SK-N-SH treated with all-trans-retinoic acid at 6 μM for 48 hours (cell line): ENCODE data around the gene TRIM65.

Experiments
- ATAC-seq: fragments of 200-7000 bp; cut with Tn5 transposase; 3 replicates; pipeline ENCODE4 v1.9.1; 2020; ENCODE audit warnings: mild to moderate bottlenecking, moderate library complexity
- ARNTL ChIP-seq: fragments of 450-650 bp; formaldehyde crosslinking; IDR thresholded peaks from 2 replicates; pipeline ENCODE4 v1.5.0; 2020; ENCODE audit warnings: low read depth, mild to moderate bottlenecking, moderate library complexity, borderline replicate concordance
- BACH2 ChIP-seq: fragments of 250-450 bp; sonication (Bioruptor Pico); IDR thresholded peaks from 2 replicates; pipeline ENCODE4 v1.9.0; 2021; ENCODE audit warnings: mild to moderate bottlenecking, borderline replicate concordance
- CREB5 ChIP-seq: fragments of 250-450 bp; sonication (Bioruptor Pico); IDR thresholded peaks from 2 replicates; pipeline ENCODE4 v1.5.1; 2020; ENCODE audit warnings: low read depth, mild to moderate bottlenecking, moderate library complexity
- CSDC2 ChIP-seq: fragments of 250-450 bp; sonication (Bioruptor Pico); IDR thresholded peaks from 2 replicates; pipeline ENCODE4 v1.5.0; 2020; ENCODE audit warnings: mild to moderate bottlenecking, moderate library complexity
- CSRNP3 ChIP-seq: fragments of 250-450 bp; sonication (Bioruptor Pico); IDR thresholded peaks from 2 replicates; pipeline ENCODE4 v1.5.1; 2021; ENCODE audit warnings: mild to moderate bottlenecking, moderate library complexity
- ESRRG ChIP-seq: fragments of 250-450 bp; sonication (Bioruptor Pico); IDR thresholded peaks from 2 replicates; pipeline ENCODE4 v1.6.1; 2021; ENCODE audit warnings: mild to moderate bottlenecking
- ISL1 ChIP-seq: fragments of 250-450 bp; sonication (Bioruptor Pico); IDR thresholded peaks from 2 replicates; pipeline ENCODE4 v2.1.2; 2022; ENCODE audit warnings: mild to moderate bottlenecking, moderate library complexity
- OSR1 ChIP-seq: fragments of 250-450 bp; sonication (Bioruptor Pico); IDR thresholded peaks from 2 replicates; pipeline ENCODE4 v1.8.0; 2022; ENCODE audit warnings: moderate library complexity, mild to moderate bottlenecking, inconsistent platforms
- POU6F1 ChIP-seq: fragments of 250-450 bp; sonication (Bioruptor Pico); IDR thresholded peaks from 2 replicates; pipeline ENCODE4 v1.8.0; 2021; ENCODE audit warnings: low read depth, mild to moderate bottlenecking, moderate library complexity, borderline replicate concordance
- PPARA ChIP-seq: fragments of 250-450 bp; sonication (Bioruptor Pico); IDR thresholded peaks from 2 replicates; pipeline ENCODE4 v1.5.0; 2020; ENCODE audit warnings: mild to moderate bottlenecking, borderline replicate concordance
- RARB ChIP-seq: fragments of 250-450 bp; sonication (Bioruptor Pico); IDR thresholded peaks from 2 replicates; pipeline ENCODE4 v1.8.0; 2021; ENCODE audit warnings: mild to moderate bottlenecking, moderate library complexity
- SNAI2 ChIP-seq: fragments of 250-450 bp; sonication (Bioruptor Pico); IDR thresholded peaks from 2 replicates; pipeline ENCODE4 v1.5.0; 2020; ENCODE audit warnings: mild to moderate bottlenecking, moderate library complexity
- TCF4 ChIP-seq: fragments of 250-450 bp; sonication (Bioruptor Pico); IDR thresholded peaks from 2 replicates; pipeline ENCODE4 v1.8.0; 2021; ENCODE audit warnings: mild to moderate bottlenecking, moderate library complexity, borderline replicate concordance
- TOX ChIP-seq: fragments of 250-450 bp; sonication (Bioruptor Pico); IDR thresholded peaks from 2 replicates; pipeline ENCODE4 v1.8.0; 2021; ENCODE audit warnings: mild to moderate bottlenecking, moderate library complexity, borderline replicate concordance
- TSHZ2 ChIP-seq: fragments of 250-450 bp; sonication (Bioruptor Pico); IDR thresholded peaks from 2 replicates; pipeline ENCODE4 v1.5.0; 2020; ENCODE audit warnings: mild to moderate bottlenecking, moderate library complexity
- ZC3H10 ChIP-seq: fragments of 250-450 bp; sonication (Bioruptor Pico); IDR thresholded peaks from 2 replicates; pipeline ENCODE4 v1.5.1; 2021; ENCODE audit warnings: mild to moderate bottlenecking, moderate library complexity
- ZFP3 ChIP-seq: fragments of 250-450 bp; sonication (Bioruptor Pico); IDR thresholded peaks from 2 replicates; pipeline ENCODE4 v1.5.0; 2020; ENCODE audit warnings: mild to moderate bottlenecking, moderate library complexity
- ZFP30 ChIP-seq: fragments of 450-650 bp; formaldehyde crosslinking; IDR thresholded peaks from 2 replicates; pipeline ENCODE4 v1.5.0; 2022; ENCODE audit warnings: mild to moderate bottlenecking, moderate library complexity
- ZNF565 ChIP-seq: fragments of 450-650 bp; formaldehyde crosslinking; conservative IDR thresholded peaks from 2 replicates; pipeline ENCODE4 v1.5.0; 2020; ENCODE audit warnings: low read depth, mild to moderate bottlenecking, moderate library complexity
- ZNF70 ChIP-seq: fragments of 450-650 bp; formaldehyde crosslinking; IDR thresholded peaks from 2 replicates; pipeline ENCODE4 v1.5.0; 2020; ENCODE audit warnings: mild to moderate bottlenecking, moderate library complexity
- ZNF8 ChIP-seq: fragments of 450-650 bp; formaldehyde crosslinking; IDR thresholded peaks from 2 replicates; pipeline ENCODE4 v1.5.0; 2020; ENCODE audit warnings: mild to moderate bottlenecking, moderate library complexity
- TF ChIP-seq, protein P1 (sequence below): fragments of 250-450 bp; sonication (Bioruptor Pico); IDR thresholded peaks from 2 replicates; pipeline ENCODE4 v1.8.0; 2020; ENCODE audit warnings: mild to moderate bottlenecking, moderate library complexity, borderline replicate concordance

Gene TRIM65

GRCh38 chr17:75897160-75898019 lies 639 bp upstream of the TRIM65 start:
- no peak for ATAC-seq
- TF ChIP-seq SNAI2 (CRISPR knock-in tag): no peak
- TF ChIP-seq ZNF70 (CRISPR knock-in tag): no peak
- TF ChIP-seq ISL1: no peak
- TF ChIP-seq POU6F1 (CRISPR knock-in tag): no peak
- TF ChIP-seq ZFP30 (CRISPR knock-in tag): no peak
- no peak for TF ChIP-seq ESRRG (CRISPR knock-in tag)
- TF ChIP-seq TCF4 (CRISPR knock-in tag): no peak
- no peak for TF ChIP-seq ZNF565 (CRISPR knock-in tag)
- no peak for TF ChIP-seq CSDC2
- no peak for TF ChIP-seq OSR1 (CRISPR knock-in tag)
- TF ChIP-seq, protein P1, sequence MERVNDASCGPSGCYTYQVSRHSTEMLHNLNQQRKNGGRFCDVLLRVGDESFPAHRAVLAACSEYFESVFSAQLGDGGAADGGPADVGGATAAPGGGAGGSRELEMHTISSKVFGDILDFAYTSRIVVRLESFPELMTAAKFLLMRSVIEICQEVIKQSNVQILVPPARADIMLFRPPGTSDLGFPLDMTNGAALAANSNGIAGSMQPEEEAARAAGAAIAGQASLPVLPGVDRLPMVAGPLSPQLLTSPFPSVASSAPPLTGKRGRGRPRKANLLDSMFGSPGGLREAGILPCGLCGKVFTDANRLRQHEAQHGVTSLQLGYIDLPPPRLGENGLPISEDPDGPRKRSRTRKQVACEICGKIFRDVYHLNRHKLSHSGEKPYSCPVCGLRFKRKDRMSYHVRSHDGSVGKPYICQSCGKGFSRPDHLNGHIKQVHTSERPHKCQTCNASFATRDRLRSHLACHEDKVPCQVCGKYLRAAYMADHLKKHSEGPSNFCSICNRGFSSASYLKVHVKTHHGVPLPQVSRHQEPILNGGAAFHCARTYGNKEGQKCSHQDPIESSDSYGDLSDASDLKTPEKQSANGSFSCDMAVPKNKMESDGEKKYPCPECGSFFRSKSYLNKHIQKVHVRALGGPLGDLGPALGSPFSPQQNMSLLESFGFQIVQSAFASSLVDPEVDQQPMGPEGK (CRISPR knock-in tag): no peak
- no peak for TF ChIP-seq RARB (CRISPR knock-in tag)
- no peak for TF ChIP-seq PPARA (CRISPR knock-in tag)
- no peak for TF ChIP-seq CSRNP3 (CRISPR knock-in tag)
- no peak for TF ChIP-seq ARNTL (CRISPR knock-in tag)
- no peak for TF ChIP-seq ZFP3 (CRISPR knock-in tag)
- no peak for TF ChIP-seq ZC3H10
- no peak for TF ChIP-seq ZNF8 (CRISPR knock-in tag)
- no peak for TF ChIP-seq BACH2 (CRISPR knock-in tag)
- TF ChIP-seq CREB5 (CRISPR knock-in tag): no peak
- TF ChIP-seq, all 23 proteins: peak for 0

- ATAC-seq: peak; percentile 23; the same call in 2 of the 3 replicates
- TF ChIP-seq CSDC2: no peak
- TF ChIP-seq TOX (CRISPR knock-in tag): no peak
- TF ChIP-seq OSR1 (CRISPR knock-in tag): no peak
- TF ChIP-seq CREB5 (CRISPR knock-in tag): no peak
- no peak for TF ChIP-seq RARB (CRISPR knock-in tag)
- TF ChIP-seq ZNF8 (CRISPR knock-in tag): no peak
- TF ChIP-seq ZFP3 (CRISPR knock-in tag): no peak
- TF ChIP-seq TSHZ2: no peak
- no peak for TF ChIP-seq SNAI2 (CRISPR knock-in tag)
- TF ChIP-seq ESRRG (CRISPR knock-in tag): no peak
- TF ChIP-seq POU6F1 (CRISPR knock-in tag): no peak
- TF ChIP-seq TCF4 (CRISPR knock-in tag): no peak
- no peak for TF ChIP-seq BACH2 (CRISPR knock-in tag)
Observed at GRCh38 chr17:75895370-75896155, 1.2 kb downstream of the TRIM65 start.
